ENCODE results near the gene GRSF1.

GRCh38 chr4:70874268-70875156 lies 34.8 kb upstream of the GRSF1 start:
- TF ChIP-seq ZNF782 (CRISPR knock-in tag; IDR thresholded peaks at IDR 0.05; ENCODE audit: borderline replicate concordance): no peak
- no peak for TF ChIP-seq MYC (CRISPR knock-in tag; IDR thresholded peaks at IDR 0.05; ENCODE audit: borderline replicate concordance)
- no peak for TF ChIP-seq MEIS2 (CRISPR knock-in tag; IDR thresholded peaks at IDR 0.05)
- no peak for TF ChIP-seq ZNF598 (CRISPR knock-in tag; IDR thresholded peaks at IDR 0.05; ENCODE audit: borderline replicate concordance)
